ENCODE results near the gene JAKMIP1.

The JAKMIP1 gene

GRCh38 chr4:6019316-6020263 lies 180.8 kb downstream of the JAKMIP1 start:
- DNase-seq: peak; percentile 74
- no peaks in the 10 kb centered on the region for H3K36me3 Mint-ChIP-seq (ENCODE audit: low read depth)
- peak; percentile 98 for TF ChIP-seq CTCF (IDR thresholded peaks at IDR 0.05)
- peaks cover 51% of the 10 kb centered on the region for H3K27me3 Mint-ChIP-seq (ENCODE audit: low read depth, poor library complexity)
- H3K9me3 Mint-ChIP-seq: no peaks in the 10 kb centered on the region
- no peak overlapping the region for H3K27ac Mint-ChIP-seq
- peaks cover 15% of the 10 kb centered on the region for H3K4me1 Mint-ChIP-seq
- H3K4me3 Mint-ChIP-seq: no peak overlapping the region

- peaks cover 53% of the 10 kb centered on the region for H3K27me3 Mint-ChIP-seq (ENCODE audit: low read depth, poor library complexity)
- no peaks in the 10 kb centered on the region for H3K36me3 Mint-ChIP-seq (ENCODE audit: low read depth)
- H3K4me3 Mint-ChIP-seq: no peak within 1 kb of the TSS
- no peak for DNase-seq
- no peak within 1 kb of the TSS for H3K27ac Mint-ChIP-seq
- no peaks in the 10 kb centered on the region for H3K9me3 Mint-ChIP-seq
- no peak for TF ChIP-seq CTCF (IDR thresholded peaks at IDR 0.05)
- H3K4me1 Mint-ChIP-seq: peaks cover 9% of the 10 kb centered on the region
Observed at GRCh38 chr4:6018331-6018730, 182.0 kb downstream of the JAKMIP1 start, which contains the start of gene C4orf50. Gene C4orf50, minus strand, starts transcription at chr4:6018431.

GRCh38 chr4:6017800-6018199 lies 182.5 kb downstream of the JAKMIP1 start:
- Mint-ChIP-seq H3K4me3 (no peak overlapping the region), H3K36me3 (ENCODE audit: low read depth) (no peaks in the 10 kb centered on the region)

GRCh38 chr4:6017030-6017429 lies 183.3 kb downstream of the JAKMIP1 start:
- H3K4me3 Mint-ChIP-seq: no peak overlapping the region
- H3K27me3 Mint-ChIP-seq (ENCODE audit: low read depth, poor library complexity): peaks cover 53% of the 10 kb centered on the region
- no peak for TF ChIP-seq CTCF (IDR thresholded peaks at IDR 0.05)
- H3K9me3 Mint-ChIP-seq: no peaks in the 10 kb centered on the region
- peaks cover 9% of the 10 kb centered on the region for H3K4me1 Mint-ChIP-seq
- no peaks in the 10 kb centered on the region for H3K36me3 Mint-ChIP-seq (ENCODE audit: low read depth)
- no peak for DNase-seq
- H3K27ac Mint-ChIP-seq: peak overlapping the region; percentile 45

More at GRCh38 chr4:6017800-6018199, 182.5 kb downstream of the JAKMIP1 start:
- peaks cover 53% of the 10 kb centered on the region for H3K27me3 Mint-ChIP-seq (ENCODE audit: low read depth, poor library complexity)
- DNase-seq: no peak
- no peak overlapping the region for H3K27ac Mint-ChIP-seq
- H3K4me1 Mint-ChIP-seq: peaks cover 9% of the 10 kb centered on the region
- H3K9me3 Mint-ChIP-seq: no peaks in the 10 kb centered on the region
- TF ChIP-seq CTCF (IDR thresholded peaks at IDR 0.05): no peak

GRCh38 chr4:6013564-6013963 lies 186.8 kb downstream of the JAKMIP1 start:
- no peak for DNase-seq
- Mint-ChIP-seq H3K27ac (no peak overlapping the region), H3K36me3 (ENCODE audit: low read depth) (no peaks in the 10 kb centered on the region), H3K4me3 (no peak overlapping the region), H3K4me1 (peaks cover 8% of the 10 kb centered on the region), H3K27me3 (ENCODE audit: low read depth, poor library complexity) (peaks cover 61% of the 10 kb centered on the region), H3K9me3 (no peaks in the 10 kb centered on the region)
- TF ChIP-seq CTCF (IDR thresholded peaks at IDR 0.05): no peak
